ENCODE measurements around the gene TSKU.

The TSKU gene

DNA sequence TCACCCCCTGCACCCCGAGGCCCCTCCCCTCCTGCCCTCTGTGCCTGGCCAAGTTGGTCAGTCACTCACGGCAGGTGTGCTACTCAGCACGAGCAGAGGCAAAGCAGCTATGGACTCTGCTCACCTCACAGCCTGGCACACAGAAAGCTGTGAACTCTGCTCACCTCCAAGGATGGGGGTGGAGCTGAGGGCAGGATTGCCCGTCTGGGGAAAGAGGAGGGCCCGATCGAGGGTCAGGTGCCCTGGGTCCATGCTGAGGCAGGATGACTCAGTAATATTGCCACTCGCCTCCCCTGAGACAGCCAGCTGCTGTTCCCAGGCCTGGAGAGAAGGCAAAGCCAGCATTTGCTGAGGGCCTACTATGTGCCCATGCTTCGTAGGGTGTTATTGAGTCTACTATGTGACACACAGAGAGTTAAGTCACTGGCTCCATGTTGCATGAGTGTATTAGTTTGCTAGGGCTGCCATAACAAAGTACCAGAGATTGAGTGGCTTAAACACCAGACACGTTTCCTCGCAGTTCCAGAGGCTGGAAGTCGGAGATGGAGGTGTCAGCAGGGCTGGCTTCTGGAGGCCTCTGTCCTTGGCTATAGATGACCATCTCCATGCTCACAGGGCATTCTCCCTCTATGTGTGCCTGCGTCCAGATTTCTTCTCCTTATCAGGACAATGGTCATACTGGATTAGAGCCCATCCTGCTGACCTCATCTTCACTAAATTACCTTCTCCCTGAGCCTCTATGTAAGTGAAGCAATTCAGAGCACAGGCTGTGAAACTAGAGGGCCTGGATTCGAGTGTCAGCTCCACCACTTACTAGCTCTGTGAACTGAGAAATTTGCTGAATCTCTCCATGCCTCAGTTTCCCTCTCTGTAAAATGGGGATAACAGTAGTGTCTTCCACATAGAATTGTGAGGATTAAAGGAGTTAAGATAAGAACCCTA is 13.2 kb upstream of the TSKU start:
- DNase-seq: no peak

- DNase-seq: peak; percentile 45
Observed at GRCh38 chr11:76770642-76771445, 12.3 kb upstream of the TSKU start.

GRCh38 chr11:76771446-76772099 is 11.6 kb upstream of the TSKU start:
- no peak for DNase-seq

- no peak for DNase-seq
Observed at GRCh38 chr11:76772100-76772782, 10.9 kb upstream of the TSKU start.

DNA sequence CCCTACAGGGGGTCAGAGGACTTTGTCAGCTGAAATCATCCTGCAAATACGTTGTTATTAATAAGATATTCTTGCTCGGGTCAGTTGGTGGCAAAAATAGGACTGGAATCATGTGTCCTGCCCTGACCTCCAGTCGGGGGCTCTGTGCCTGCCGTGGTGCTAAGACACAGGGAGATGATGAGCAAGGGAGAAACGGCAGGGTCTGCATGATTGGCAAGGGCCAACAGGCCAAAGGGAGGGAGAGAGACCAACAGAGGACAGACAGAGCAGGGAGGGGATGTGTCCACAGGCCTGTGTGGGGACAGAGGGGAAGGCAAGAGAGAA is 10.4 kb upstream of the TSKU start:
- DNase-seq: no peak

DNA sequence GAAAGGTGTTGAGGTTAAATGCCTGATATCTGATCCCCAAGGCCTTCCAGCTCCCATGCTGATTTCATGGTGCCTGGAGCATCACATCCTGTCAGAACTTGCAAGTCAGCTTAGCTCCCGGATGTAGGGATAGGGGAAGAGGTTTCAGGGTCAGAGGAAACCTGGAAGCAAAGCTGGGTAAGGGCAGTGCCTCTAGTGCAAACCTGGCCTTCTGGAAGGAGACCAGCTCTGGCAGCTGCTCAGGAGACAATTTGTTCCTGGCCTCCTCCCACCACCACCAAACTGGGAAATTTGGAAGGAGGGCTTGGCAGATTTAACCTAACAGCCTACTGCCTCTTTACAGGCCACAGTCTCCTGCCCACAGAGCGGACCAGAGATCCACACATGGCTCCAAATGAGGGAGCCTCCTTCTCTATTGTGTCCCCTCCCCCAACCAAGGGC is 9.2 kb upstream of the TSKU start:
- DNase-seq: no peak

- DNase-seq: no peak
Observed at GRCh38 chr11:76776472-76776871, 6.7 kb upstream of the TSKU start.

DNA sequence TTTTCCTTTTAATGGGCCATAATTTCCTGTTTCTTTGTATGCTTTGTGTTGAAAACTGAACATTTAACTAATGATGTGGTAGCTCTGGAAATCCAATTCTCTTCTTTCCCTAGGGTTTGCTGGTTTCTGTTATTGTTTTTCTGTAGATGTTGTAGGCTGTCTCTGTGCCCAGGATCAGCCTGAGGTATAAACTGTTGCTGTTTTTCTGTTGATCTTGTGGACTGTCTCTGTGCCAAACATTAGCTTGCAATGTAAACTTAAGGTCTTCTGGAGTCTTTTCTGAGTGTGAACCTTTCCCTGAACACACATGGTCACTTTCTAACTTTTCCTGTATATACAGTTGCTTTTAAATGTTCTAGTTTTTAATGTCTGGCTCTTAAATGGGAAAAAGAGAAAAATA is 5.9 kb upstream of the TSKU start:
- no peak for DNase-seq

- DNase-seq: no peak
Observed at GRCh38 chr11:76777876-76778275, 5.3 kb upstream of the TSKU start.

- DNase-seq: no peak
Observed at GRCh38 chr11:76778874-76779273, 4.3 kb upstream of the TSKU start.

DNA sequence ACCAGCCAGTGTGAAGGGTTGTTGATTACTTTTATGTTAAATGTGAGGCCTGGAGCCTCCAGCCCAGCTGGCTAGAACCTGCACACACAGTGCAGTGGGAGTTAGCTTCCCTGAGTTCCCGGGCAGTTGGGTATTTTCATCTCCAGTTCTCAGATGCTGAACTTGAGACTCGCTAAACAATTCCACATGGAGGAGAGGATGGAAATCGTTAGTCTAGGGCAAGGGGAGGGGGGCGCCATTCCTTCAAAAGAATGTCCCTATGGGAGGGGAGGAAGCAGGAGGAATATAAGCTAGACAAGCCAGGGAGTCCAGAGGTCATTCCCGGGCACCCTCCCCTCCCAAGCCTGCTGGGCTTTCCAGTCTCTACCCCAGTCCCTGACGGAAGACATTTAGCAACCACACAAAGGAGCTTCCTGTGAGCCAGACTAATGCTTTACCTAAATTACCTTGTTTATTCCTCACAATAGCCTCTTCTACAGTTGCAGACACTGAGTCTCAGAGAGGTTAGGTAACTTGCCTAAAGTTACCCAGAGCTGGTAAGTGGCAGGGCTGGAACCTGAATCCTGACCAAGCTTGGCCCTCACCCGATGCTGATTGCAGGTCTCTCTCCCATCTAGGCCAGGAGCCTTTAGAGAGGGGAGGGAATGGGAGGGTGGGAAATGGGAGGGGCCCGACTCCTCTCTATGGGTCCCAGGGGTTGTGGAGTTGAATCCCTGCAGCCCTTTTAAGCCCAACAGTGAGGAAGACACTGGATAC is 1.9 kb upstream of the TSKU start:
- DNase-seq: no peak

DNA sequence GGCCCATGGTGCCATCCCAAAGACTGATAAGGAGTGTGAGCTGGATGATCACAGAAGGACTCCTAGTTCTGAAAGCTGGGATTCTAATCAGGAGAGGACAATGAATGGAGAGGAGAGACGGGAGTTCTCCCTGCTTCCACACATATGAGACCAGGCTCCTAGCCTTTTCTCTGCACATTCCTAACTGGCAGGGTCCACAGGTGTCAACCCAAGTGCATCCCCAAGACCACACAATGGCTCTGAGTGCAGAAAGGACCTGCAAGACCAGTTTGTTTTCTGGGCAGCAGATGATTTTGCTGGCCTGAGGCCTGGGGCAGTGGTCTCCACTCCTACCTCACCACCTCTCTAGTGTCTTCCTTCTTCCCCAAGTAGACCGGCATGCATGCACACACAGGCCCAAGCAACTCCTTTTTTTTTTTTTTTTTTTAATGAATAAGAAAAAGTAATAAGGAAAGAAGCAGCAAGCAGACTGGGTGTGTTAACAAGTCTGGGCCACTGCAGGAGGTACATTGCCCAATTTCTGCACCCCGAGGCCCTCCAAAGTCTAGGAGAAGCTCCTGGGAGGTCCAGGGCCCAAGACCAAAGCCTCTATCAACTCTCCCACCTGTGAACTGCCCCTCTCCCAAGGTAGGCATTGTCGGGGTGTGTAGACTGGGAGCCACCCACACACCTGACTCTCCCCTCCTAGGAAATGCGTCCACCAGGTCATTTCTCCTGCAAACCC is 1.2 kb upstream of the TSKU start:
- peak; percentile 31 for DNase-seq

DNA sequence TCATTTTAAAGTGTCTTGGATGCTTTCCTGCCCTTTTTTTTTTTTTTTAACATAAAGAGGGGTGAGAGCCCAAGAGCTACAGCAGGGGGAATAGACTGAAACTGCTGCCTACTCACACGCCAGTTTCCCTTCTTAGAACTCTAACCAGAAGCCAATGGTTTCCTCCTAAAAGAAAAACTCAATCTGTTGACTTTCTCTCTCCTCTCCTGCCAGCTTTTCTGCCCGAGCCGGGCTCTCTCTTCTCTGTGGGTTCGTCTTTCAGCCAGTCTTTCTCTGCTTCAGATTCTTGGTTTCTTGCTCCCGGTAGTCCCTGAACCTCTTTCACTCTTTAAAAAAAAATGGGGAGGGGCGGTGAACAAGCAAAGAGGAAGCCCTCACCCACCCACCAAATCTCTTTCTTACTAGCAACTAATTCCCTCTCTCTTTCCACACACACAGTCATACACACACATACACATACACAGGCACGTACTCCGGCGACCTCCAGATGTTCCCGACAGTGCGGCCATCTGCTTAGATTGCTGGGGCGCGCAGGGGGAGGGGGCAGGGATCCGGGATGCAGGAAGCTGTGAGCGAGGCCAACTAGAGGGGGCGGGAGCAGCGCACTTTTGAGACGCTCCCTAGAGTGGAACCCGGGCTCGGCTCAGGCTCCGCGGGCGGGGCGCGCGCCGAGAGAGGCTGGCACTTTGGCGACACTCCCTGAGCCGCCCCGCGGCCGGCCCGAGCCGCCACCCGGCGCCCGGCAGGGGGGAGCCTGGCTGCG is 444 bp upstream of the TSKU start:
- peak; percentile 88 for DNase-seq

GRCh38 chr11:76783896-76784813 is 999 bp downstream of the TSKU start:
- peak; percentile 87 for DNase-seq

- DNase-seq: no peak
Observed at GRCh38 chr11:76785513-76785912, 2.4 kb downstream of the TSKU start.

GRCh38 chr11:76786016-76786415 is 2.9 kb downstream of the TSKU start:
- no peak for DNase-seq

DNA sequence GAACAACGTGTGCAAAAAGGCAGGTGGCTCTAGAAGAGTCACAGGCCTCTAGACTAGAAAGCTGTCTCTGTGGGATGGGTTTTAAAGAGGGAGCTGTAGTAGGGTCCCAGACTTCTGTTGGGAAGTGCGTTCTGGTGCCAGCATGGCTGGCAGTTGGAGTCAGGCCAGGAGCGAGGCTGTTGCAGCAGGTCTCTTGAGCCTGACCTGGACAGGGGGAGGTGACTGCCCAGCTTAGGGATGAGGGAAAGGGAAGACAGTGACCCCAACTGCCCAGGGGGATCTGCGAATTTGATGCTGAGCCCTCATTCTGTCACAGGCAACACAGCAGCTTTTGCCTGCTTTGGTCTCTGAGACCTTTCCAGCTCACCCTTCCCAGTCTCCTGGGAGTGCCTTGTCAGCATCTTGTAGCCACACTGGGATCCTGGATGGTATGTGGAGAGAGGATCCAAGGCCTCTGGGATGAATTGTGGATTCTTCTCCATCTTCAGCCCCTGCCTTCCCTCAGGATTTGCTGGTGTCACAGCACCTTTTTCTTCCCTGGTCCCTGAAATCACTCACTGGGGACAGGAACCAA is 3.4 kb downstream of the TSKU start:
- DNase-seq: no peak

DNA sequence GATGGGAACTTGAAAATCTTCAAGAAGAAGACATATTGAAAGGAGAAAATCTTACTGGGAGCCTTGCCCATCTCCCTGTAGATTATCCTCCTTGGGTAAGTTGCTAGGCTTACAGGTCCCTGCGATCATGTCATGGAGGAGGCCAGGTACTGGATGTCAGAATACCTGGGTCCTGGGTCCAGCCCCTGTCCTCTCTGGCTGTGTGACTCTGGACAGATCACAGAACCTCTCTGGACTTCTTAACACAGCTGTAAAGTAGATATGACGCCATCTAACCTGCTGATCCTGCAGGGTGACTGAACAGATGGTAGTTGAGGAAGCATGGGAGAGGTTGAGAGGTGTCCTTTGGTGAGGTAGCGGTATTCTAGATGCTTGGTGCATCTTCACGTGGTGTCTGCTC is 4.1 kb downstream of the TSKU start:
- no peak for DNase-seq

Data from right kidney (tissue), 1 donor.